HG02938 (cell line): ENCODE results near the gene ATP9B.
"Not testable (repeated sequence)": the region's sequence is repeated elsewhere in the genome, so short reads cannot be mapped to it uniquely, and the experiment has no call there.

Source experiments
- ATAC-seq: cut with Tn5 transposase; IDR thresholded peaks from one replicate; pipeline ENCODE4 v1.9.1; 2021; ENCODE audit warnings: mild to moderate bottlenecking, moderate library complexity; ENCODE audit not compliant: unreplicated experiment

Gene ATP9B

DNA sequence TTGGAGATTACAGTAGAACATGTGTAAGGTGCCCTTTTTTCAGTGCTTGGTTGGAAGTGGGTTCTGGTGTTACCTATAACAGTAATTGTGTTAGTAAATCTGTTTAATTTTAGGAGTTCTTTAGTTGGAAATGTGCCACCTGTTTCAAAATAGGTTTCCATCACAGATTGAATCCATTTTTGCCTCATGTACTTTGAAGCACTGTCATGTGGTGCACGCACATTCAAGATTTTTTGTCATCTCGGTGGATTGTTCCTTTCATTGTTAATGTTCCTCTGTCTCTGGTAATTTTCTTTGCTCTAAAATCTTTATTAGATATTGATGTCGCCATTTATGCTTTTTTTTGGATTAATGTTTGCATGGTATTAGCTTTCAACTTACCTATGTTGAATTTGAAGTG lies 1.3 kb downstream of the ATP9B start:
- ATAC-seq: no peak

DNA sequence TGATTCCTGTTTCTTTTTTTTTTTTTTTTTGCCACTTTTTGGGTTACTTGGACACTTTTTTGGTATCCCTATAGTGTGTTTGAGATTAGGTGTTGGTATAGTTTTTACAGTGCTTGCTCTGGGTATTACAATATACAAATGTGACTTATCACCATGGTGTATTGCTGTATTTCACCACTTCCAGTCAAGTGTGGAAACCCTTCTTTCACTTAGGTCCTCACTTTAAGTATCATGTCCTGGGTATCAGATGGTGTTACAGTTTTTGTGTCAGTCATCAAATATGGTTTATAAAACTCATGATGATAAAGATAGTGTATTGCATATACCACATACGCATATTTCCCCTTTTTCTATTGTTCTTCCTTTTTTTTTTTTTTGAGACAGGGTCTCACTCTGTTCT lies 1.8 kb downstream of the ATP9B start:
- ATAC-seq: no peak

DNA sequence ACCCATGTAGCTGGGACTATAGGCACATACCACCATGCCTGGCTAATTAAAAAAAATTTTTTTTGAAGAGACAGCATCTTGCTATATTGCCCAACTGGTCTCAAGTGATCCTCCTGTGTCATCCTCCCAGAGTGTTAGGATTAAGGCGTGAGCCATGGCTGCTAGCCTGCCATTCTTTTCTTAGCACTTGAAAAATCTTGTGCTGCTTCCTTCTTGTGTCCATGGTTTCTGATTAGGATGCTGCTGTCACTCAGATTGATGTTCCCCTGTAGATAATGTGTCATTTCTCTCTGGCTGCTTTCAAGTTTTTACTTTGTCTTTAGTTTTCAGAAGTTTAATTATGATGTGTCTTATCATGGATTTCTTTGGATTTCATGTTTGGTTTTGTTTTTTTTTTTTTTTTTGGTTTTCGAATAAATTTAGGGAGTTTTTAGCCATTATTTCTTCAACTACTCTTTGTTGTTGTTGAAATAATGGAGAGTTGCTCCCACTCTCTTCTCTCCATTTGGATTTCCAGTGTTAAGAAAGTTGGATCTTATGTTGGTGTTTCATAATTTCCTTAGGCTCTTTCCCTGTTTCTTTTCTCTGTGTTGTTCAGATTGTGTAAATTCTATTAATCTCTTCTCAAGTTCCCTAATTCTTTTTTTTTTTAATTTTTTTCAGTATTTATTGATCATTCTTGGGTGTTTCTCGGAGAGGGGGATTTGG lies 2.5 kb downstream of the ATP9B start:
- no peak for ATAC-seq

DNA sequence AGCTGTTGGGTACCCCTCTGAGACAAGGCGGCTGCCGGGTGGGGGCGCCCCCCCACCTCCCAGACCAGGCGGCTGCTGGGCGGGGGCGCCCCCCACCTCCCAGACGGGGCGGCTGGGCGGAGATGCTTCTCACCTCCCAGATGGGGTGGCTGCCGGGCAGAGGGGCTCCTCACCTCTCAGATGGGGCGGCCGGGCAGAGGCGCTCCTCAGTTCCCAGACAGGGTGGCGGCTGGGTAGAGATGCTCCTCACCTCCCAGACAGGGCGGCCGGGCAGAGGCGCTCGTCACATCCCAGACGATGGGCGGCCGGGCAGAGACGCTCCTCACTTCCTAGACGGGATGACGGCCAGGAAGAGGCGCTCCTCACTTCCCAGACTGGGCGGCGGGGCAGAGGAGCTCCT lies 3.5 kb downstream of the ATP9B start:
- ATAC-seq: not testable (repeated sequence)

DNA sequence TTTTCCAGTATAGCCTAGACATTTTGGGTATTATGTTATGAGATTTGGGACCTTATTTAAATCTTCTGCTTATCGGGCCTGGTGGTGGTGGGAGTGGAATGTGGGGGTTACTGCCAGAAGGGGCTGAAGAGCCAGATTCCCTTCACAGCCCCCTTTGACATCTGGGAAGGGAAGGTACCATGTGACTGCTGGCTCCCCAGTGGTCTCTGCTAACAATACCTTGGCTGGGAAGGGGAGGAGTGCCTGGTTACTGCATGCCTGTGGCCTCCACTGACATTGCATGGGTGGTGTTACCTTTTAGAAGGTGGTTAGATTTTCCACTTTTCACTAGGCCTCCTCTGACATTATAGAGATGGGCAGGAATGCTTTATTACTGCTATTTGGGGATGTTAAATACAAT lies 8.0 kb downstream of the ATP9B start:
- no peak for ATAC-seq

DNA sequence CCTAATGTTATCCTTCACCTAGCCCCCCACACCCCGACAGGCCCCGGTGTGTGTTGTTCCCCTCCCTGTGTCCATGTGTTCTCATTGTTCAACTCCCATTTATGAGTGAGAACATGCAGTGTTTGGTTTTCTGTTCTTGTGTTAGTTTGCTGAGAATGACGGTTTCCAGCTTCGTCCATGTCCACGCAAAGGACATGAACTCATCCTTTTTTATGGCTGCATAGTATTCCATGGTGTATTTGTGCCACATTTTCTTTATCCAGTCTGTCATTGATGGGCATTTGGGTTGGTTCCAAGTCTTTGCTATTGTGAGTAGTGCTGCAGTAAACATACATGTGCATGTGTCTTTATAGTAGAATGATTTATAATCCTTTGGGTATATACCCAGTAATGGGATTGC lies 9.6 kb downstream of the ATP9B start:
- ATAC-seq: not testable (repeated sequence)

DNA sequence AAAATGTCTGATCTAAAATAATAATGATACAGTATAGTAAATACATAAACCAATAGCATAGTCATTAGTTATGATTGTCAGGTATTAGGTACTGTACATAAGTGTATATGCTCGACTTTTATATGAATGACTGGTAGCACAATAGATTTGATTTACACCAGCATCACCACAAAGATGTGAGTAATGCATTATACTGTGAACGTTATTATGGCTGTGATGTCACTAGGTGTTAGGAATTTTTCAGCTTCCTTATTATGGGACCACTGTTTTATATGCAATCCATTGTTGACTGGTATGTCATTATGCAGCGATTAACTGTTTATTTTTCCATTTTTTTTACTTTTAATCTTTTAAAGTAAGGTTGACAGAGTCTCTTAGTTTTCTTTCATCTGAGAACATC lies 23.7 kb downstream of the ATP9B start:
- ATAC-seq: no peak

DNA sequence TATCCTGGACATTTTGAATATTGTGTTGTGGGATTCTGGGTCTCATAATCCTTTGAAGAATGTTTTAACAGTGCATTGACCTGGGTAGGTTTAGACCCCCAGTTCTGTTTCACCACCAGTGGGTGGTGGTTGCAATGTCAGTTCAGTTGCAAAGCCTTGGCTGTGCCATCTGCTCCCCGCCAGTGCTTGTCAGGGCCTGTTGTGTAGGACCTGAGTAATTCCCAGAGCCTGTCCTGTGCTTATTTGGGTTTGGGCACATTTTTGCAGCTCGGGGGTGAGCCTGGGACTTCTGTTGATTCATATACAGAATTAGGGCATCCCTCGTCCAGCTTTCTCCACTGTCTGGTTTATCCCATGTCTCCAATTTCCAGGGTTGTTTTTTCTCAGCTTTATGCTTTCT lies 24.8 kb downstream of the ATP9B start:
- ATAC-seq: no peak

DNA sequence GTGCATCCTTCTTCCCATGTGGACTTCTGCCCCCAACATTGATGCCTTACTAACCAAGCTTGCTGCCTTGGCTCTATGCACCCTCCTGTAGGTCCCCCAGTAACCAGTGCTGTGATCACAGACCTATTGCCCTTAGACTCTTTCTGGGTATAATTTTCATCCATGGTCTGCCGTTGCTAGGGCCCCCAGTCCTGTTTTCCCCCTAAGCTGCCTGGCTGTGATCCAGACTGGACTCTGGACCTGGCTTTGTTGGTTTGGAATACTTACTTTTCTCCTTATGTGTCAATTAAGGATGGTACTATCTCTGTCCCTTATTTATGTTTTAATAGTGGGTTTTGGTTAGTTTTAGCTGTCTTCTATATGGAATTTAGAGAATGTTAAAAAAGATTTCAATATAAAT lies 26.0 kb downstream of the ATP9B start:
- ATAC-seq: no peak

DNA sequence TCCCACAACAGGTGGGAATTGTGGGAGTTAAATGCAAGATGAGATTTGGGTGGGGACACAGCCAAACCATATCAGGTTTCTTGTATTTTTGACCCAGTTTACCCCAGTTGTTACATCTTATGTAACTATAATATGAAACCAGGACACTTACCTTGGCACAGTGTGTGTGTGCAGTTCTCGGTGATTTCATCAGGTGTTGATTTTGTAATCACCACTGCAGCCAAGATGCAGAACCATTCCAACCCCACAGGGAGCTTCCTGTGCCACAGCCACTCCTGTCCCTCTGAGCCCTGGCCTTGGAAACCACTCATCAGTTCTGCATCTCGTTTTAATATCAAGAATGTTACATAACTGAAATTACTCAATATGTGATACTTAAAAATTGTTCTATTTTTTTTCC lies 31.8 kb downstream of the ATP9B start:
- no peak for ATAC-seq

DNA sequence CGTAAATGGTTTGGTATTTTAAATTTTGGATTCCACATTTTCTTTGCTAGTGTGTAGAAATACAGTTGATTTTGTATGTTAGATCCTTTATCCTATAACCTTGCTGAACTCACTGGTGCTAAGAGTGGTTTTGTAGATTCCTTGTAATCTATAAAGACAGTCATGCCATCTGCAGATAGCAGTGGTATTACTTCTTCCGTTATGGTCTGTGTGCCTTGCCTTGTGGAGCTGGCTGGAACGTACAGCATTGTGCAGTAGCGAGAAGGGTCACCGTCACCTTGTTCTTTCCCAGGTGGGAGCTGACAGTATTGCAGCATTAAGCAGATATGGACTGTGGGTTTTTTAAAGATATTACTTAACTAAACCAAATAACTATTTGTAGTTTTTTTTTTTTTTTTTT lies 33.7 kb downstream of the ATP9B start:
- ATAC-seq: no peak

DNA sequence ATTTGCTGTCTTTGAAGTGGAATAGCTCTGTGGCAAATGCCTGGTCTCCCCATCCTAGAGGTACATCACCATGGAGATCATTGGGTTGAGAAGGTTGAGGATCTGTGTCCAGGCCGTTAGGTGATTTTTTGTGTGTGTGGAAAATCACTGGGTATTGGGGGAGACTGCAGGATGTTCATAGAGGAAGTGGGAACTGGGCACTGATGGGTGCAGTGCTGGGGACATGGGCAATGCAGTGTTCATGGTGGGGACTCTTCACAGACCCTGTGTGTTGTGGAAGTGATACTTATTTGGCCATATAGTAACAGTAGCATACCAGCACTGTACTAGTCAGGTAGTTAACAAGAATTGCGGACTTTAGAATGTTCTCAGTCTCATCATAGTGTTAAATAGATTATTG lies 34.9 kb downstream of the ATP9B start:
- ATAC-seq: no peak

DNA sequence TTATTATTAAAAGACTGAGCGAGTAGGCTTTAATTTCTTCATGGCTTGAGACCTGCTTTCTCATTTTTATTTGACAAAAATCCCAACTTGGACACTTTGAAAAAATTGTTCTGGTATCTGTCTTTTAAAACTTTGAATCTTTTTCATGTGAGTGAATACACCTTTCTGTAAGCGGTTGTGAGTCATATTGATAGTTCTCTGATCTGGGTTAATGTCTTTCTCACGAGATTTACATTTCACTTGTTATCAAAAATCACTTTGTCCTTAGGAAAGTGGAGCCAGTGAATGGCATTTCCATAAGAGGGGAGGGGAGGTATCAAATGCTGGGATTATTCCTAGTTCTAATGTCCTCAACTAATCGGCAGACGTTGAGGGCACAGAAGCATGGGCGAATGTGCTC lies 36.3 kb downstream of the ATP9B start:
- no peak for ATAC-seq

DNA sequence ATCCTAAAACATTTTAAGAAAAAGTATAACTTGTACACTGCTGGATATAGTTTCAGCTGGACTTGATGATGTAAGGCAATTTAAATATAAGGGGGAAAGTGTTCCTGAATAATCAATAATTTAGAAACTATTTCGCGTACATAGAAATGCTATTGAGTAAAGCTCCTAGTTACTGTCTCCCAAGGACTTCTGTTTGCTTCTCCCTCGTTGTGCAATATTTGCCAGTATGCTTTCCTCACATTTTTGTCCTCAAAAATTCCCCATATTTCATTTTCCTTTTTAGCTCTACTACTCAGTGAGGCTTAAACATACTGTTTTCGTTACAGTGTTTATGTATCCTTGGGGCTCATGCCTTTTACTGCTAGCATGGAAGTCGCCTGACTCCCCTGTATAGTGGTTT lies 36.9 kb downstream of the ATP9B start:
- no peak for ATAC-seq

DNA sequence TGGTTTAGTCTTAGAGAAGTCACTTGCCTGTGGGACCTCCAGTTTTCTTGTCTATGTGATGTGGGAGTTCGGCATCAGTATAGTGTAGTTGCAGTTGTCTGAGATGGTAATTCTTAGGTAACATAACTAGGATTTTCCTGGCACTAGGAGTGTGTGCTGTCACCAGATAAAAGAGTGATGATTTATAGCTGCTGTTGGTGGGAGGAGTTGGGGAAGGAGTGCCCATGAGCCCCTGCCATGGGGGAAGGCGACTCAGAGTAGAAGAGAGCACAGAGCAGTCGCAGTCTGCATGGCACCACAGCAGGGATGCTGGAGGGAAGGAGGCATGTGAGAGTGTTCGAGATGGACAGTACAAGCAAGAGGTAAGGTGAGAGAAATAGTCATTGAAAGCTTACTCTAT lies 38.7 kb downstream of the ATP9B start:
- no peak for ATAC-seq

DNA sequence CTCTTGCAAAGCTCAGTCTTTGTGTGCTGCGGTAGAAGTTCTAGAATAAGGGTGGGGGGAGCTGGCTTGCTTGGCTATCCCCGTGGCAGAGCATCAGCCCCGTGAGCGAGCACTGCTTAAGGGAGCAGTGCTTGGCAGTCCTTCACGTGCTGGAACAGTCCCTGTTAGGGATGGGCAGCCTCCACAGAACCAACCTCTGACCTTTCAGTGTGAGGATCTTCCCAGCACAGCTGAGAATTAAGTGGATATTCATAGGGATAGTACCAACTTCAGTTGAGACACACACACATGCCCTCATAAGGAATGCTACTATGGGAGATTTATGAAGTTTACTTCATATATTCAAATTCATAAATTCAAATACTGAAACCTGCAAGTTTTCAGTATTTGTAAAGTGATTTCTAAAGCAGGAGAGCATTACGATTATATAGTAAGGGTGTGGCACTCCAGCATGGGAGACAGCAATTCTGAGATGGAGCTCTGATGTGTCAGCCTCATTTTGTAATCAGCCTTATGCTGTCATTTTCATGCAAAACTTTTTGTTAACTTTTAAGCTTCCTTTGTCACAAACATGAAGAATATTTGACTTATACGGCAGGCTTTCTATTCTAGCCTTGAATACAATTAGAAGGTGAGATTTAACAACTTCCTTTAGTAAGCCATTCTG lies 39.5 kb downstream of the ATP9B start:
- ATAC-seq: no peak

DNA sequence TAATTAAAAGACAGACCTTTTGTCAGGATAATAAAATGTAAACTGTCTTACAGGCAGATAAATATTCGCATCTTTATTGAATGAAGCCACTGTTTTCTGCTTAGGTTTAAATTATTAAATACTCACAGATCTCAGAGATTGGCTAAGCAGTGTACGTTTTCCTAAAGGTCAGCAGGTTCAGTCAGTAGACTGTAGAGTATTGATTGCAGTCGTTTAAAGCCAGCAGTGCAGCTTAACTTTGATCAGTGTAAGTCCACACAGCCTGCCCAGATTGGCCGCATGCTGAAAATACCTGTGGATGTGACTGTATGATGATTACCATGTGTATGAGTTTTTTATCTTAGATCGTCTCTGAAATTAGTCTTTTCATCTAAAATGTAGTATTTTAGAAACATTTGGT lies 42.3 kb downstream of the ATP9B start:
- ATAC-seq: no peak

DNA sequence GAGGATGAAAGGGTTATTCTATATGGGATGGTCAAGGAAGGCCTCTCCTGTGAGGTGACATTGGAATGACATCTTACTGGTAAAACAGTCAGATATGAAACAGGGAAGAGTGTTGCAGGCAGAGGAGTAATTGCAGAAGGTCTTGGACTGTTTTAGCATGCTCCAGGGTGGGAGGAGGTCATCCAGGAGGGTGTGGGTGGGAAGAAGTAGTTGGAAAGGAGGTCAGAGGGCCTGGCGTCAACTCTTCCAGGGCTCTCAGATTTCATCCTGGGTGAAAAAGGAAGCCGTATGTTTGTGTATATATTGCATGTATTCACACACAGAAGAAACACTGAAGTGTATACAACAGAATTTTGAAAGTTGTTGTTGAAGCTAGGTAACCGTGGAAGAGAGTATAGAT lies 48.2 kb downstream of the ATP9B start:
- ATAC-seq: no peak

DNA sequence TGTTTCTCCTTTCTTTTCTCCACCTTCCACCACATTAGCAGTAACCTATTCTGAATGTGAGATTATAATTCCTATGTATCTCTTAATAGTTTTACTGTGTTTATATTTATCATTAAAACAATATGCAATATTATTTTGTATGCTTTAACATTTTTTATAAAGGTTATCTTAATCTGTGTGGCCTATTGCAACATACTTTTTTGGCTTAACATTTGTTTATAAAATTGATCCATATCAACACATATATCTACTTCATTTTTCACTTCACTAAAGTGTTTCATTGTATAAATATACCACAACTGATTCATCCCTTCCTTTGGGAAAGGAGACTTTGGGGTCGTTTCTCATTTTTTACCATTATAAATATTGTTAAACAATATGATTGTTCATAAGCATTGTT lies 48.6 kb downstream of the ATP9B start:
- ATAC-seq: no peak

DNA sequence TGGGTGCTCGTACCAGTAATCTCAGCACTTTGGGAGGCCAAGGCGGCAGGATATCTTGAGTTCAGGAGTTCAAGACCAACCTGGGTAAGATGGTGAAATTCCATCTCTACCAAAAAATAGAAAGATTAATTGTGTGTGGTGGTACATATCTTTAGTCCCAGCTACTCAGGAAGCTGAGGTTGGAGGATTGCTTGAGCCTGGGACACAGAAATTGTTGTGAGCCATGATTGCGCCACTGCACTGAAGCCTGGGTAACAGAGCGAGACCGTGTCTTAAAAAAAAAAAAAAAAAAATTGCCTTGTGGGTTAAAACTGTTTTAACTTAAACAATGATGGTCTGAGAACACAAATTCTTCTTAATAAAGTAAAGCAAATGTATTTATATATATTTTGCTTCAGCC lies 49.6 kb downstream of the ATP9B start:
- no peak for ATAC-seq

DNA sequence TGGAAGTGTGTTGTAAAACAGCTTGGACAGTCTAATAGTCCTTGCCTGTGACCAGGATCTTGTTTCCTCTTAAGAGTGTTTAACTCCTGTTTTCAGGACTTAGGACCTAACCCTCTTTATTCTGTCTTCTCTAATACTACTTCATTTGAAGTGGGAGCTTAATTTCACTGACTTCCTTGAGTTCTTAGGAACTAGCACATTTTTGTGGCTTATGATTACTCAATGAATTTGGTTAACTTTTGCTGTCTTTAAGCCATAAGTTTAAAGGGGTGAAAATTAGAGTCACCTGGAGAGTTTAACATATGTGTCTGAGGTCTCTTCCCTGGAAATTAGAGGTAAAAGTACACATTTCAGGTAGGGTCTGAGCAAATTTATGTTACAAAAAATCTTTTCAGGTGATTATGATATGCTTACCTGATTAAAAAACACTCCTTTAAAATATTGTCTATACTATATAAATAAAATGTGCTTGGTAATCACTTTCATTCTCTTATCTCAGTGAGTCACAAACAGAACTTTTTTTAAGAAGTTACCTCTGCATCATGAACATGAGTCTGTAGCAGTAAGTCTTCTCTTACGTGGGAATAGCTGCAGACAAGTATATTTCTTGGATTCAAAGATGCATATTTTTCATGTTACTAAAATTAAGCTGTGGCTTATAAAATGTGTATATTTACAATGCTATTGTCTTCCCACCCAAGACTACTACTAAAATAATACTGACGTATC lies 52.7 kb downstream of the ATP9B start:
- ATAC-seq: no peak

DNA sequence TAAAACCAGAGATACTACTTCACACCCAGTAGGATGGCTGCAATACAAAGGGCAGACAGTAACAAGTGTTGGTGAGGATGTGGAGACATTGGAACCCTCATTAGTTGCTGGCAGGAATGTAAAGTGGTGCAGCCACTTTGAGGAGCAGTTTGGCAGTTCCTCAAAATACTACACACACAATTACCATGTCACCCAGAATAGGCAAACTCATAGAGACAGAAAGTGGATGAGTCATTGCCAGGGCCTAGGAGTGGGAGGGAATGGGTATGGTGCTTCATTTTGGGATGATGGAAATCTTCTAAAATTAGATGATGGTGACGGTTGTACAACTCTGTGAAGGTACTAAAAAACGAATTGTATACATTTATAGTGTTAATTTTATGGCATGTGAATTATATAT lies 54.8 kb downstream of the ATP9B start:
- no peak for ATAC-seq
